ENCODE data around the gene GARS1. TPM values are rescaled to one million over a fixed set of nuclear protein-coding genes. Genes with fewer than 3 reads are reported as not detected.
A peak's percentile ranks its signal among the peaks of the same experiment; 100 is the strongest.

GARS1 gene
- 90.8 and 99.1 TPM in 2 replicates for polyA plus RNA-seq
- 71.3 and 111 TPM in 2 replicates for polyA minus RNA-seq

DNA sequence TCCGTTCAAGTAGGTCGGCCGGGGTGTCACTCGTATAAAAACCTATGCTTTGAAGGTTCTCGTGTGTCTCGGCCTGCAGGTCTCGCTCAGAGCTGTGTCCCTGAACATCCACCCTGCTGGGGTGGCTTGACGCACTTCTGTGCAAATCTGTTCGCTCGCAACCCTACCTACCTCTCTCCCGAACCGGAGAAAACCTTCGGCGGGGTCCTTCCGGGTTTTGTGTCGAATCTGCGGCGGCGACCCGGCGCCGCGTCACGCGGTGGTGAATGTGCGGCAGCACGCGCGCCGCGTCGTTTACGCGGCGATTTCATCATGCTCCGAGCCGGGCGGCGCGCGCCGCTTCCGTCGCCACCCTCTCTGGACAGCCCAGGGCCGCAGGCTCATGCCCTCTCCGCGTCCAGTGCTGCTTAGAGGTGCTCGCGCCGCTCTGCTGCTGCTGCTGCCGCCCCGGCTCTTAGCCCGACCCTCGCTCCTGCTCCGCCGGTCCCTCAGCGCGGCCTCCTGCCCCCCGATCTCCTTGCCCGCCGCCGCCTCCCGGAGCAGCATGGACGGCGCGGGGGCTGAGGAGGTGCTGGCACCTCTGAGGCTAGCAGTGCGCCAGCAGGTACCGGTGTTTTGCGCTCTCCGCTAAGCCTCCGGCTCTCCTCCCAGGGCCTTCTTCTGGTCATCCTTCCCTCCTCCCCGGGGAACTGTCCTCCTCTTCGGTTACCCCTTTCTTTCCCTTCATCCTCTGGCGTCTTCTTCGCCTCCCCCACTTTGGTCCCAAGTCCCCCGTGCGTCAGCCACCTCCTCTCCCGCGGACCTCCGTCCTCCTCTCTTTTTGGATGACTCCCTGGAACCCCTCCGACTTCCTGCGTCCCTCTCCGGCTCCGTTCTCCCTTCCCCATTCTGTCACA is at the start of gene GARS1:
TSS of gene GARS1 (plus strand) at position 339 of the 896 bp plus-strand sequence. CDS start at position 383, 44 bp downstream.
- H3K9ac ChIP-seq (ENCODE audit: low read length): peak within 1 kb of the TSS; percentile 91
- peak within 1 kb of the TSS; percentile 94 for H2AFZ ChIP-seq (ENCODE audit: low read depth, low read length)
- H3K27ac ChIP-seq (ENCODE audit: low read length): peak within 1 kb of the TSS; percentile 94
- no peaks in the 10 kb centered on the region for H3K27me3 ChIP-seq (ENCODE audit: insufficient read depth, low read depth, low read length)
- H3K9me2 ChIP-seq (ENCODE audit: insufficient read depth, low read length): no peaks in the 10 kb centered on the region
- H3F3A ChIP-seq (ENCODE audit: insufficient read depth, low read length, poor library complexity, severe bottlenecking): peaks cover 7% of the 10 kb centered on the region
- peak within 1 kb of the TSS; percentile 81 for H3K4me2 ChIP-seq (ENCODE audit: low read length)
- peak within 1 kb of the TSS; percentile 95 for H3K4me3 ChIP-seq (ENCODE audit: low read length)
- H4K20me1 ChIP-seq (ENCODE audit: insufficient read depth): no peaks in the 10 kb centered on the region
- no peaks in the 10 kb centered on the region for H3K36me3 ChIP-seq (ENCODE audit: insufficient read depth, low read length)
- H3K9me3 ChIP-seq (ENCODE audit: low read length): no peaks in the 10 kb centered on the region
- TF ChIP-seq TAF1 (IDR thresholded peaks at IDR 0.05; ENCODE audit: low read depth) (peak; percentile 70), SMC3 (conservative IDR thresholded peaks at IDR 0.05; ENCODE audit: poor library complexity) (no peak), POLR2AphosphoS5 (IDR thresholded peaks at IDR 0.05) (peak; percentile 93), MXI1 (conservative IDR thresholded peaks at IDR 0.05; ENCODE audit: poor library complexity, severe bottlenecking) (peak; percentile 95), RAD21 (conservative IDR thresholded peaks at IDR 0.05) (no peak), EP300 (conservative IDR thresholded peaks at IDR 0.05; ENCODE audit: poor library complexity, severe bottlenecking) (peak; percentile 99), EZH2 (IDR thresholded peaks at IDR 0.05; ENCODE audit: borderline replicate concordance, insufficient read depth, low read length, poor library complexity, severe bottlenecking) (no peak)
- TF ChIP-seq, protein P1, sequence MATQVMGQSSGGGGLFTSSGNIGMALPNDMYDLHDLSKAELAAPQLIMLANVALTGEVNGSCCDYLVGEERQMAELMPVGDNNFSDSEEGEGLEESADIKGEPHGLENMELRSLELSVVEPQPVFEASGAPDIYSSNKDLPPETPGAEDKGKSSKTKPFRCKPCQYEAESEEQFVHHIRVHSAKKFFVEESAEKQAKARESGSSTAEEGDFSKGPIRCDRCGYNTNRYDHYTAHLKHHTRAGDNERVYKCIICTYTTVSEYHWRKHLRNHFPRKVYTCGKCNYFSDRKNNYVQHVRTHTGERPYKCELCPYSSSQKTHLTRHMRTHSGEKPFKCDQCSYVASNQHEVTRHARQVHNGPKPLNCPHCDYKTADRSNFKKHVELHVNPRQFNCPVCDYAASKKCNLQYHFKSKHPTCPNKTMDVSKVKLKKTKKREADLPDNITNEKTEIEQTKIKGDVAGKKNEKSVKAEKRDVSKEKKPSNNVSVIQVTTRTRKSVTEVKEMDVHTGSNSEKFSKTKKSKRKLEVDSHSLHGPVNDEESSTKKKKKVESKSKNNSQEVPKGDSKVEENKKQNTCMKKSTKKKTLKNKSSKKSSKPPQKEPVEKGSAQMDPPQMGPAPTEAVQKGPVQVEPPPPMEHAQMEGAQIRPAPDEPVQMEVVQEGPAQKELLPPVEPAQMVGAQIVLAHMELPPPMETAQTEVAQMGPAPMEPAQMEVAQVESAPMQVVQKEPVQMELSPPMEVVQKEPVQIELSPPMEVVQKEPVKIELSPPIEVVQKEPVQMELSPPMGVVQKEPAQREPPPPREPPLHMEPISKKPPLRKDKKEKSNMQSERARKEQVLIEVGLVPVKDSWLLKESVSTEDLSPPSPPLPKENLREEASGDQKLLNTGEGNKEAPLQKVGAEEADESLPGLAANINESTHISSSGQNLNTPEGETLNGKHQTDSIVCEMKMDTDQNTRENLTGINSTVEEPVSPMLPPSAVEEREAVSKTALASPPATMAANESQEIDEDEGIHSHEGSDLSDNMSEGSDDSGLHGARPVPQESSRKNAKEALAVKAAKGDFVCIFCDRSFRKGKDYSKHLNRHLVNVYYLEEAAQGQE (IDR thresholded peaks at IDR 0.05; ENCODE audit: borderline replicate concordance): peak; percentile 41
- TF ChIP-seq, protein P2, sequence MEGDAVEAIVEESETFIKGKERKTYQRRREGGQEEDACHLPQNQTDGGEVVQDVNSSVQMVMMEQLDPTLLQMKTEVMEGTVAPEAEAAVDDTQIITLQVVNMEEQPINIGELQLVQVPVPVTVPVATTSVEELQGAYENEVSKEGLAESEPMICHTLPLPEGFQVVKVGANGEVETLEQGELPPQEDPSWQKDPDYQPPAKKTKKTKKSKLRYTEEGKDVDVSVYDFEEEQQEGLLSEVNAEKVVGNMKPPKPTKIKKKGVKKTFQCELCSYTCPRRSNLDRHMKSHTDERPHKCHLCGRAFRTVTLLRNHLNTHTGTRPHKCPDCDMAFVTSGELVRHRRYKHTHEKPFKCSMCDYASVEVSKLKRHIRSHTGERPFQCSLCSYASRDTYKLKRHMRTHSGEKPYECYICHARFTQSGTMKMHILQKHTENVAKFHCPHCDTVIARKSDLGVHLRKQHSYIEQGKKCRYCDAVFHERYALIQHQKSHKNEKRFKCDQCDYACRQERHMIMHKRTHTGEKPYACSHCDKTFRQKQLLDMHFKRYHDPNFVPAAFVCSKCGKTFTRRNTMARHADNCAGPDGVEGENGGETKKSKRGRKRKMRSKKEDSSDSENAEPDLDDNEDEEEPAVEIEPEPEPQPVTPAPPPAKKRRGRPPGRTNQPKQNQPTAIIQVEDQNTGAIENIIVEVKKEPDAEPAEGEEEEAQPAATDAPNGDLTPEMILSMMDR (IDR thresholded peaks at IDR 0.05; ENCODE audit: poor library complexity, severe bottlenecking): peak; percentile 16
- peaks cover 45% of the 10 kb centered on the region for H3K79me2 ChIP-seq (replicated peaks; ENCODE audit: insufficient read depth, low read length)

DNA sequence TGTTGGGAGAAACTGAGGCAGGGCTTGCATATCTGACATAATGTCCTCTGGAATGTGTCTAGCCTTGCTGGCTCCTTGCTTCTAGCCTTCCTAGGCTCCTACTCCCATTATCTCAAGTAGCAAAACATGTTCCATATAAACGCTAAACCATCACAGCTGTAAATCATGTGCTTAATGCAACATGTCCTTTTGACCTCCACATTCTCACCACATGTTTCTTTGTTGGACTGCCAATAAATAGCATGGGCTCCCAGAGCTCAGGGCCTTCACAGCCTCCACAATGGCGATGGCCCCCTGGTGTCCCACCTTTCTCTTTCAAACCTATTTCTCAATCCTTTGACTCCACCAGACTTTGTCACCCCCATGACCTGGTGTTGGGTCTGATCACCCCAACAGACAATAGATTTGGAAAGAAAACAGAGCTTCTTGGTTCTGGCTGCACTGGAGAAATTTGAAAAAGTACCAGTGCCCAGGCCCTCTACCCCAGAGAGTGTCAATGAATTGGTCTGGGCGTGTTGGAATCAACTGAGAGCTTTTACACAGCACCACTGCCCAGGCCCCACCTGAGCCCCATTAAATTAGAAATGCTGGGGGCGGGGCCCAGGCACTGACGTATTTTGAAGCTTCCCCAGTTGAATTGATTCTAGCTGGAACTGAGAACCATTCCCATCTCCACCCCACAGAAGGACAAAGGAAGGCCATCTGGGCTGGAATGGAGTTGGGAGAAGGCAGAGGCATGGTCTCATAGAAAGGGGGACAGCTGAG is 48.7 kb upstream of the GARS1 start:
- no peaks in the 10 kb centered on the region for H3K9me3 ChIP-seq (ENCODE audit: low read length)
- H3K4me2 ChIP-seq (ENCODE audit: low read length): no peak overlapping the region
- no peaks in the 10 kb centered on the region for H4K20me1 ChIP-seq (ENCODE audit: insufficient read depth)
- H3K79me2 ChIP-seq (replicated peaks; ENCODE audit: insufficient read depth, low read length): no peaks in the 10 kb centered on the region
- no peaks in the 10 kb centered on the region for H3K27me3 ChIP-seq (ENCODE audit: insufficient read depth, low read depth, low read length)
- no peak overlapping the region for H2AFZ ChIP-seq (ENCODE audit: low read depth, low read length)
- TF ChIP-seq SMC3 (conservative IDR thresholded peaks at IDR 0.05; ENCODE audit: poor library complexity) (no peak), EZH2 (IDR thresholded peaks at IDR 0.05; ENCODE audit: borderline replicate concordance, insufficient read depth, low read length, poor library complexity, severe bottlenecking) (no peak)
- no peak overlapping the region for H3K4me3 ChIP-seq (ENCODE audit: low read length)
- H3F3A ChIP-seq (ENCODE audit: insufficient read depth, low read length, poor library complexity, severe bottlenecking): peaks cover 3% of the 10 kb centered on the region
- H3K9ac ChIP-seq (ENCODE audit: low read length): no peak overlapping the region
- H3K36me3 ChIP-seq (ENCODE audit: insufficient read depth, low read length): no peaks in the 10 kb centered on the region
- no peak overlapping the region for H3K27ac ChIP-seq (ENCODE audit: low read length)
- H3K9me2 ChIP-seq (ENCODE audit: insufficient read depth, low read length): no peaks in the 10 kb centered on the region
